ENCODE data around the gene PPIE.

The PPIE gene

GRCh38 chr1:39753132-39754025 is 14.7 kb downstream of the PPIE start:
- Histone ChIP-seq H3K36me3 (ENCODE audit: control insufficient read depth, insufficient read depth, low read length) (peaks cover 64% of the 10 kb centered on the region), H3K4me3 (ENCODE audit: low read length) (no peak overlapping the region), H3K27me3 (ENCODE audit: control insufficient read depth, insufficient read depth, low read length) (no peaks in the 10 kb centered on the region), H3K9ac (ENCODE audit: low read length) (no peak overlapping the region), H3K4me1 (ENCODE audit: control insufficient read depth, insufficient read depth, low read length) (no peaks in the 10 kb centered on the region), H3K27ac (ENCODE audit: low read depth, low read length) (no peak overlapping the region)

- no peaks in the 10 kb centered on the region for H3K27me3 ChIP-seq (ENCODE audit: control insufficient read depth, insufficient read depth, low read length)
- H3K36me3 ChIP-seq (ENCODE audit: control insufficient read depth, insufficient read depth, low read length) = peaks cover 61% of the 10 kb centered on the region
- H3K4me3 ChIP-seq (ENCODE audit: low read length) = no peak overlapping the region
- H3K27ac ChIP-seq (ENCODE audit: low read depth, low read length) = no peak overlapping the region
- H3K9ac ChIP-seq (ENCODE audit: low read length) = no peak overlapping the region
- no peaks in the 10 kb centered on the region for H3K4me1 ChIP-seq (ENCODE audit: control insufficient read depth, insufficient read depth, low read length)
These were observed 15.4 kb downstream of the PPIE start for GRCh38 chr1:39754026-39754570.

GRCh38 chr1:39754906-39755504 is 16.3 kb downstream of the PPIE start:
- H3K36me3 ChIP-seq (ENCODE audit: control insufficient read depth, insufficient read depth, low read length) = peaks cover 54% of the 10 kb centered on the region
- H3K4me1 ChIP-seq (ENCODE audit: control insufficient read depth, insufficient read depth, low read length) = no peaks in the 10 kb centered on the region
- no peaks in the 10 kb centered on the region for H3K27me3 ChIP-seq (ENCODE audit: control insufficient read depth, insufficient read depth, low read length)
- no peak overlapping the region for H3K4me3 ChIP-seq (ENCODE audit: low read length)
- no peak overlapping the region for H3K27ac ChIP-seq (ENCODE audit: low read depth, low read length)
- no peak overlapping the region for H3K9ac ChIP-seq (ENCODE audit: low read length)

- peaks cover 51% of the 10 kb centered on the region for H3K36me3 ChIP-seq (ENCODE audit: control insufficient read depth, insufficient read depth, low read length)
These were observed 17.4 kb downstream of the PPIE start for GRCh38 chr1:39755965-39756659.

GRCh38 chr1:39757501-39757900 is 18.8 kb downstream of the PPIE start:
- H3K27me3 ChIP-seq (ENCODE audit: control insufficient read depth, insufficient read depth, low read length) = no peaks in the 10 kb centered on the region
- H3K9ac ChIP-seq (ENCODE audit: low read length) = no peak overlapping the region
- no peak overlapping the region for H3K4me3 ChIP-seq (ENCODE audit: low read length)
- H3K27ac ChIP-seq (ENCODE audit: low read depth, low read length) = no peak overlapping the region
- peaks cover 41% of the 10 kb centered on the region for H3K36me3 ChIP-seq (ENCODE audit: control insufficient read depth, insufficient read depth, low read length)
- H3K4me1 ChIP-seq (ENCODE audit: control insufficient read depth, insufficient read depth, low read length) = no peaks in the 10 kb centered on the region

More at GRCh38 chr1:39755965-39756659, 17.4 kb downstream of the PPIE start:
- H3K27ac ChIP-seq (ENCODE audit: low read depth, low read length) = no peak overlapping the region
- no peaks in the 10 kb centered on the region for H3K27me3 ChIP-seq (ENCODE audit: control insufficient read depth, insufficient read depth, low read length)
- no peak overlapping the region for H3K4me3 ChIP-seq (ENCODE audit: low read length)
- no peaks in the 10 kb centered on the region for H3K4me1 ChIP-seq (ENCODE audit: control insufficient read depth, insufficient read depth, low read length)
- H3K9ac ChIP-seq (ENCODE audit: low read length) = no peak overlapping the region

- no peak overlapping the region for H3K4me3 ChIP-seq (ENCODE audit: low read length)
- no peak overlapping the region for H3K9ac ChIP-seq (ENCODE audit: low read length)
- no peak overlapping the region for H3K27ac ChIP-seq (ENCODE audit: low read depth, low read length)
- no peaks in the 10 kb centered on the region for H3K27me3 ChIP-seq (ENCODE audit: control insufficient read depth, insufficient read depth, low read length)
- no peaks in the 10 kb centered on the region for H3K4me1 ChIP-seq (ENCODE audit: control insufficient read depth, insufficient read depth, low read length)
- H3K36me3 ChIP-seq (ENCODE audit: control insufficient read depth, insufficient read depth, low read length) = peaks cover 31% of the 10 kb centered on the region
These were observed 20.1 kb downstream of the PPIE start for GRCh38 chr1:39758556-39759435.

GRCh38 chr1:39759436-39759726 is 20.7 kb downstream of the PPIE start:
- Histone ChIP-seq H3K27ac (ENCODE audit: low read depth, low read length) (no peak overlapping the region), H3K4me3 (ENCODE audit: low read length) (no peak overlapping the region), H3K4me1 (ENCODE audit: control insufficient read depth, insufficient read depth, low read length) (no peaks in the 10 kb centered on the region), H3K9ac (ENCODE audit: low read length) (no peak overlapping the region), H3K27me3 (ENCODE audit: control insufficient read depth, insufficient read depth, low read length) (no peaks in the 10 kb centered on the region), H3K36me3 (ENCODE audit: control insufficient read depth, insufficient read depth, low read length) (peaks cover 27% of the 10 kb centered on the region)

- H3K4me1 ChIP-seq (ENCODE audit: control insufficient read depth, insufficient read depth, low read length) = no peaks in the 10 kb centered on the region
- no peak overlapping the region for H3K4me3 ChIP-seq (ENCODE audit: low read length)
- H3K36me3 ChIP-seq (ENCODE audit: control insufficient read depth, insufficient read depth, low read length) = peaks cover 18% of the 10 kb centered on the region
- H3K27ac ChIP-seq (ENCODE audit: low read depth, low read length) = no peak overlapping the region
- H3K9ac ChIP-seq (ENCODE audit: low read length) = no peak overlapping the region
- H3K27me3 ChIP-seq (ENCODE audit: control insufficient read depth, insufficient read depth, low read length) = no peaks in the 10 kb centered on the region
These were observed 21.7 kb downstream of the PPIE start for GRCh38 chr1:39760074-39761008.

- Histone ChIP-seq H3K27me3 (ENCODE audit: control insufficient read depth, insufficient read depth, low read length) (no peaks in the 10 kb centered on the region), H3K4me1 (ENCODE audit: control insufficient read depth, insufficient read depth, low read length) (no peaks in the 10 kb centered on the region), H3K36me3 (ENCODE audit: control insufficient read depth, insufficient read depth, low read length) (peaks cover 12% of the 10 kb centered on the region), H3K27ac (ENCODE audit: low read depth, low read length) (no peak overlapping the region), H3K4me3 (ENCODE audit: low read length) (no peak overlapping the region), H3K9ac (ENCODE audit: low read length) (no peak overlapping the region)
These were observed 22.3 kb downstream of the PPIE start for GRCh38 chr1:39761016-39761415.

GRCh38 chr1:39761557-39762260 is 23.0 kb downstream of the PPIE start:
- Histone ChIP-seq H3K27ac (ENCODE audit: low read depth, low read length) (no peak overlapping the region), H3K27me3 (ENCODE audit: control insufficient read depth, insufficient read depth, low read length) (no peaks in the 10 kb centered on the region), H3K9ac (ENCODE audit: low read length) (no peak overlapping the region), H3K36me3 (ENCODE audit: control insufficient read depth, insufficient read depth, low read length) (peaks cover 9% of the 10 kb centered on the region), H3K4me1 (ENCODE audit: control insufficient read depth, insufficient read depth, low read length) (no peaks in the 10 kb centered on the region), H3K4me3 (ENCODE audit: low read length) (no peak overlapping the region)

All from rectal smooth muscle tissue (tissue), 1 donor.